Hepatic stellate cell (primary cell): Measurements from ENCODE around the gene PAPSS1.
"Not testable (repeated sequence)": the region's sequence is repeated elsewhere in the genome, so short reads cannot be mapped to it uniquely, and the experiment has no call there.

Source experiments
- DNase-seq: peaks from one replicate; pipeline ENCODE4 v3.0.0; 2011; ENCODE audit warnings: low spot score

PAPSS1 gene

GRCh38 chr4:107719922-107720722 lies at the start of gene PAPSS1:
Gene PAPSS1, minus strand, starts transcription at chr4:107720234. Its CDS starts 55 bp downstream, at chr4:107720179.
- peak; percentile 94 for DNase-seq

DNA sequence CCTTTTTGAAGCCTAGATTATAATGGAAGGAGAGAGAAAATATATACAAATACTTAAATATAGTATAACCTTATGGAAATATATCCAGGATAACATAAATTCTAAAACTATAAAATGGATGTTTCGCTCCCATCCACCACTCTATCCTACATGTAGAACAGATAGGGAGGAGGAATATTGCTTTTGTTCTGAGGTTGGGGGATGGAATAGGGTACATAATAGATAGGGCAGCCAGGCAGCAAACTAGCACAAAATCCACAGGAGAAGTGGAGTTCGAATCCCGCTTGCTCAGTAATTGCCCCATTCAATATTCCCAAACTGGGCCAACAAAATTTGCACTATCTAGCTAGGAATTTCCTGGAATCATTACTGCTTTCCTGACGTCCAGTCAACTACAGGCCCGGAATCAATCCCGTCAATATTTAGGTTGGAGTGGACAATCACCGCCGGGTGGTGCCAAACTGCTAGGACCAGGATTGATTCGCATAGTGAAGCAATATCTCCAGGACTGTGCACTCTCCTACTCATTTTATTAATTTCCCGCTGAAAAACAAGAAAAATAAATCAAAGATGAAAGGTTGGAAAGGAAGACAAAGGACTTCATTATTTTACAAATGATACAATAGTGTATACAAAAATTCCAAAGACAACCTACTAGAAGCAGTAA lies 40.4 kb upstream of the PAPSS1 start:
- no peak for DNase-seq

DNA sequence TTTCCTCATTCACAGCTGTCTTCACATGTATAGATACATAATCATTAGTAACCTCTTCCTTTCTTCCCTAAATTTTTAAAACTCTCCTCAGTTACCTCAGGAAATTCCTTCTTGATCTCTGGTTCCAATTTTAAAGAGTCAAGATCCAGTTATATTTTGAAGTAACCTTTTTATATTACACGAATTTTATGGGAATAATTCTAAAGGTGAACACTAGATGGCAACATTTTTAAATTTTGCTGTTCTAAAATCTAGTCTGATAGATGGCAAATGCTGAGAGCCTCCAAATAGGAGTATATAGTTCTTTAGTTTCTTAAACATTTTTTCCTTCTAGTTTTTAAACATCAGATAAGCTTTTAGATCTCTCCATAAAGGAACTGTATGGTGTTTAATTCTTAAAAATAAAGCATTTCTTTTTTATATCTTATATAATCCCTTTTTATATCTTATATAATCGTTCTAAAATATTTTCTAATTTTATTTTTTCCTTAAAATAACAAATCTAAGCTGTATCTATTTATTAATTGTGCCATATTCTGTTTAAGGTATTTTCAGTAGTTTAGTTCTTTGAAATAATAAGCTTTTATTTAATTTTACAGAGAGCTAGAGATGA lies 37.9 kb upstream of the PAPSS1 start:
- no peak for DNase-seq

DNA sequence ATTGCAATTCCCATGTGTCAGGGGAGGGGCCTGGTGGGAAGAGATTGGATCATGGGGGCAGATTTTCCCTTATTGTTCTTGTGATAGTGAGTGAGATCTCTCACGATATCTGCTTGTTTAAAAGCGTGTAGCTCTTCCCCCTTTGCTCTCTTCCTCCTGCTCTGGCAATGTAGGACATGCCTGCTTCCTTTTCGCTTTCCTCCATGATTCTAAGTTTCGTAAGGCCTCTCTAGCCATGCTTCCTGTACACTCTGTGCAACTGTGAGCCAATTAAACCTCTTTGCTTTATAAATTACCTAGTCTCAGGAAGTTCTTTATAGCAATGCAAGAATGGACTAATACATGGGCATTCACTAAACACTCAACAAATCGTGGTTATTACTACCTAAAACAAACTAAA lies 37.2 kb upstream of the PAPSS1 start:
- DNase-seq, result no peak

- no peak for DNase-seq
Observed at GRCh38 chr4:107755841-107756356, 35.9 kb upstream of the PAPSS1 start.

DNA sequence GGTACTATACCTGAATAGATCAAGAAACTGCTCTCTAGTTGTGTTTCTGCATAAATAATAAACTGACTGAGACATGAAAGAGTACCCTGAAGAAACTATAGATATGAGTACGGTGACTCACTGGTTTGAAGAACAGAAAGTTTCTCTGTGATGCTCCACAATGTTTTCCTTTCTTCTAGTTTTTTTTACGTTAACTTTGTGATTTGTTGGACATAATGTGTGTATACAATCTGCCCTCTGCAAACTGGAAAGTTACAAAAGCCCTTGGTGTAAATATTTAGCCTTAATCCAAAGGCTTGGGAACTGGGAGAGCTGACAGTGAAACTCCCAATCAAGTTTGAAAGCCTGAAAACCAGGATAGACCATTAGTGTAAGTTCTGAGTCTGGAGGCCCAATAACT lies 31.6 kb upstream of the PAPSS1 start:
- no peak for DNase-seq

- no peak for DNase-seq
Observed at GRCh38 chr4:107747748-107748486, 27.9 kb upstream of the PAPSS1 start.

- no peak for DNase-seq
Observed at GRCh38 chr4:107746161-107746560, 26.1 kb upstream of the PAPSS1 start.

DNA sequence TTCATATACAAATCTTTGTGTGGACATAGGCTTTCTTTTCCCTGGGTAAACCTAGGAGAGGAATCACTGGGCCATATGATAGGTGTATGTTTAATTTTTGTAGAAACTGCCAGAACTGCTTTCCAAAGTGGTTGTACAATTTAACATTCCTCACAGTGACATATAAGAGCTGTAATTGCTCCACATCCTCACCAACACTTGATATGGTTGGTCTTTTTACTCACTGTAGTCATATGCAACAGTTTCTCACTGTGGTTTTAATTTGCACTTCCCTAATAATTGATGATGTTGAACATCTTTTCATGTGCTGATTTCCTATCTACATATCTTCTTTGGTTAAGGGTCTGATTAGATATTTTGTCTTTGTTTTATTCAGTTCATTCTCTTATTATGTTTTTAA lies 24.5 kb upstream of the PAPSS1 start:
- DNase-seq, result no peak

DNA sequence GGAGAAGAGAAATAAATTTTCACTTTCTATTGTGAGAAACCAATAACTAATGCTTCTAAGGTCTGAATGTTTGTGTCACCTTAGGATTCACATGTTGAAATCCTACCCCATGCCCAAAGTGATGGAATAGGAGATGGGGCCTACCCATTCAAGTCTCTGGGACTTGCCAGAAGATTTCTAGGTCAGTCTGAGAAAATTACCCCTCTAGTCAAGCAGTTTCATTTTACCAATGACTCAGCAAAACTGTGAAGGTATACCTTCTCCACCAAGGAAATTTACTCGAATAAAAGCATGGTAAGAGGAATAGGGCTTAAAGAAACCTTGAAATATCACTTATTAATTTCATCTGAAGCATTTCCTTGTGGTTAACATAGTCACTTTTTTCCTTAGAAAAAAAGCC lies 23.5 kb upstream of the PAPSS1 start:
- DNase-seq, result no peak

GRCh38 chr4:107742791-107743190 lies 22.8 kb upstream of the PAPSS1 start:
- DNase-seq, result no peak

- DNase-seq, result no peak
Observed at GRCh38 chr4:107742196-107742595, 22.2 kb upstream of the PAPSS1 start.

DNA sequence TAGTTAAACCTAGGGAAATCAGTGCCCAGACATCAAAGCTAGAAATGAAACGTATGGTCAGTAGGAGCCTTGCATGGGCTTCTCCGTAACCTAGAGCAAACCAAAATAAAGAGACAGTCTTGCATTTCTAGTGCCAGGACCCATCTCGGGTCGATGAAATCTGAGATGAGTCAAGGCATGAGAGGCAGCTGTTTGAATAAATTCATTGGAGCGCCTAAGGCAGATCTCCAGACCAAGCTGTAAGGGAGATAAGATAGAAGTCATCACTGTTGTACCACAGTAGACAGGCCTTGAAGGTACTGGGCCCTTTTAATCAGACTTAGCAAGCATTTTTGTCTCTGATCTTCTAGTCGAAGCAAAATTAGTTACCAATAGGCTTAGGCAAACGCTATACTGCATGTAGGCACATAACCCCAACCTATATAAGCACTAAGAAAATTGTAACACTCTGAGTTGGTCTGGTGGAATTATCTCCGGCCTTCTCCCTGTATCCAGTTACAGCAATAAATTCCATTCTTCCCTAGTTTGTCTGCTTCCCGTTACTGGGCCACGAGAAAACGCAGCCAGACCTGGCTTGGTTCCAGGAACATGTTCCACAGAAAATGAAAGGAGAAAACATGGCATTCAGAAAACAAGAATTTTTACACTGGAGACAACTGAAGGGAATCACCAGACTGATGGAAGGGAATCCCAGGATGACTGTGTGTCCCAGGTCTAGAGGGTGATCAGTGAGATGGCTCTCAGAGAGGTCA lies 21.1 kb upstream of the PAPSS1 start:
- no peak for DNase-seq

DNA sequence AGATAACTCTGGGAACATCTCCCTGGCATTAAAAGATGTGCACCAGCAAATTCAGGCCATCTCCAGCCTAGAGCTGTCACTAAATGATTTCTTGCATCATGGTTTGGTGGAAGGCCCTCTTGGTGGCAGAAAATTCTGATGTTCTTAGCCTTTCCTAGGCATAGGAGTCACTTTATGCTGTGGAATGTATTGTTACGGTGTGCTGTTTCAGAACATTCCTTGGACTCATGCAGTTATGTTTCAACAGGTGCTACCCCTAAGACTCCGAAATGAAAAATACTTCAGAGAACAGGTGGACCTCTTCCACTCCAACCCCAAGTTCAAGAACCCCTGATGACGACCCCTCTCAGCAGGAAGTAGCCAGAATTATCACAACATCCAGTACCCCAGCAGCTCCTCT lies 20.3 kb upstream of the PAPSS1 start:
- DNase-seq, result no peak

DNA sequence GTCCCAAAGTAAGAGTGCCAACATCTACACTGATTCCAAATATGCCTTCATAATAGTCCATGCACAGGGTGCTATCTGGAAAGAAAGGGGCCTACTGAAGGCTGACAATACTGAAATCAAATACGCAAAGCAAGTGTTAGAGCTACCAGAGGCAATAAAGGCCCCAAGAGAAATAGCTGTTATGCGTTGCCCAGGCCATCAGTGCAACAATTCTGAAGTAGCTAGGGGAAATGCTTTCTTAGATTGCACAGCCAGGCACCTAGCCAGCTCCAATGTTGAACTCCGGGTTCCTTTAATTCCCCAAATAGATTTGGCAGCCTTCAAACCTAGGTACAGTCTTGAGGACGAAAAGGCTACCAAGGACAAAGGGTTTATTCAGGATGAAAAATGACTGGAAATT lies 17.4 kb upstream of the PAPSS1 start:
- DNase-seq, result no peak

DNA sequence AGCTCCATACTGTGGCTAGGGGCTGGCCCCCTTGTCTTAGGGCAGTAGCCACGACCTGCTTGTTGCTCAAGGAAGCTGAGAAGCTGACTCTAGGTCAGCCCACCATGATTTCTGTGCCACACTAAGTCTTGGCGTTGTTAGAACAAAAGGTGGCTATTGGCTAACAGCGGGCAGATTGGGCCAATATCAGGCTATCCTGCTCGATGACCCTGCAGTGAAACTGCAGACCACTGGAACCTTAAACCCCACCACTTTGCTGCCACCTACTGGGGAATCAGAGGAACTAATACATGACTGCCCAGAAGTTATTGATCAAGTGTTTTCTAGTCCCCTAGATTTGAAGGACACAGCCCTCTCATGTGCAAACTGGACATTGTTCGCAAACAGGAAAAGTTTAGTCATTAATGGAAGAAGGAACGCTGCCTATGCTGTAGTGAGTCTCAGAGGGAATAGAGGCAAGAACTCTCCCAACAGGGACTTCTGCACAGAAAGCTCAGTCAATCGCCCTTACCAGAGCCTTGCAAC lies 17.0 kb upstream of the PAPSS1 start:
- DNase-seq, result peak; percentile 37

GRCh38 chr4:107736037-107736436 lies 16.0 kb upstream of the PAPSS1 start:
- DNase-seq, result no peak

DNA sequence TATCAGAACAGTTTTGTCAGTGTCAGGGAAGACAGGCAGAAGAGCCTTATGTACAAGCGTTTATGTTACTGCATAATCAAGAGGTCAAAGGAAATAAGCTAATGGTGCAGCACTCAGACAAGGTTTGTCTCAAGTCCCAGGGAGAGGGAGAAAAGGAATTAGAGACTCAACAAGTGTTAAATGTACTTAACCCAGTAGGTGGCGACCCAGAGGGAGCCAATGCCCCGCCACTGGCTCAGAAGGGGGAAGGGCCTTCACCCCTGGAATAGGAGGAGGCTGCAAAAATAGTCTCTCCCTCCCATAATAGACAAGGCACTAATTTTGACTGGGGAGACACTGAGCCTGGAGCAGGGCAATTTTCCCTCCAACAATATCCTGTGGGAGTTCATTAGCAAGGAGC lies 14.1 kb upstream of the PAPSS1 start:
- DNase-seq, result peak; percentile 21

DNA sequence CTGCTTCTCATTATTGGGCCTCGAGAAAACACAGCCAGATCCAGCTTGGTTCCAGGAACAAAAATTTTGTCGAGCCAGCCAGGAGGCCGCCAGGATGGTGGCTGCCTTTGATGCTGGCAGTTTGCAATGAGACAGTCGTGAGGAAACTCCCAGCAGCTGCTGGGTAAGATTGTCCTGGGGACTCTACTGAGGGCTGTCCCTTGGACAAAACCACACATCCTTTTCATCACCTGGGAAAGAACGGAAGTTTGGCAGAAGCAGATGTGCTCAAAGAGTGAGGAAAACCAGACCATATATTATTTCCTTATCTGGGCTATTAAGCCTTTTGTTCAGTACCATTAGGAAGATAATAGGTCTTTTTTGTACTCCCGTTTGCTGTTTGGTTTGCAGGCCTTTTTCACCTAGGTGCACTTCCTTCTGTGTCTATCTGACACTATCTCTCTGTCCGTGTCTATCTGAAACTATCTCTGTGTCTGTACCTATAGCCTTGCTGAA lies 13.4 kb upstream of the PAPSS1 start:
- no peak for DNase-seq

GRCh38 chr4:107729050-107729449 lies 9.0 kb upstream of the PAPSS1 start:
- DNase-seq, result not testable (repeated sequence)
